GM18526 (cell line): ENCODE measurements around the gene SAMD9.

ENCODE experiments used
- POLR2A ChIP-seq: IDR thresholded peaks from 3 replicates; pipeline ENCODE4 v1.6.1; 2011; ENCODE audit not compliant: insufficient read length; ENCODE audit errors: extremely low read depth

Gene SAMD9

GRCh38 chr7:93140582-93141191, 22.9 kb upstream of the SAMD9 start:
- TF ChIP-seq POLR2A = no peak

GRCh38 chr7:93138576-93138975, 20.8 kb upstream of the SAMD9 start:
- no peak for TF ChIP-seq POLR2A

- TF ChIP-seq POLR2A = no peak
These were observed 15.2 kb upstream of the SAMD9 start for GRCh38 chr7:93133005-93133404.

GRCh38 chr7:93132216-93132615, 14.4 kb upstream of the SAMD9 start:
- no peak for TF ChIP-seq POLR2A

GRCh38 chr7:93120592-93121549, 3.1 kb upstream of the SAMD9 start:
- no peak for TF ChIP-seq POLR2A

GRCh38 chr7:93119191-93119905, 1.6 kb upstream of the SAMD9 start:
- no peak for TF ChIP-seq POLR2A

- TF ChIP-seq POLR2A = no peak
These were observed 452 bp downstream of the SAMD9 start for GRCh38 chr7:93117327-93117726.

- TF ChIP-seq POLR2A = no peak
These were observed 2.0 kb downstream of the SAMD9 start for GRCh38 chr7:93115796-93116195.

GRCh38 chr7:93108003-93108402, 9.8 kb downstream of the SAMD9 start:
- TF ChIP-seq POLR2A = no peak

GRCh38 chr7:93097388-93097787, 20.4 kb downstream of the SAMD9 start:
- no peak for TF ChIP-seq POLR2A

GRCh38 chr7:93092757-93093370, 24.9 kb downstream of the SAMD9 start:
- no peak for TF ChIP-seq POLR2A

GRCh38 chr7:93062599-93062998, 55.2 kb downstream of the SAMD9 start:
- no peak for TF ChIP-seq POLR2A

GRCh38 chr7:93060865-93061264, 56.9 kb downstream of the SAMD9 start:
- TF ChIP-seq POLR2A = no peak

- TF ChIP-seq POLR2A = no peak
These were observed 57.8 kb downstream of the SAMD9 start for GRCh38 chr7:93060025-93060424.

GRCh38 chr7:93055543-93056107, 62.2 kb downstream of the SAMD9 start:
- TF ChIP-seq POLR2A = no peak
